HG02588 (cell line): Measurements from ENCODE around the gene BABAM1.

Source experiments
- ATAC-seq: cut with Tn5 transposase; IDR thresholded peaks from one replicate; pipeline ENCODE4 v1.9.1; 2021; ENCODE audit warnings: mild to moderate bottlenecking, moderate library complexity; ENCODE audit not compliant: unreplicated experiment

BABAM1 gene

DNA sequence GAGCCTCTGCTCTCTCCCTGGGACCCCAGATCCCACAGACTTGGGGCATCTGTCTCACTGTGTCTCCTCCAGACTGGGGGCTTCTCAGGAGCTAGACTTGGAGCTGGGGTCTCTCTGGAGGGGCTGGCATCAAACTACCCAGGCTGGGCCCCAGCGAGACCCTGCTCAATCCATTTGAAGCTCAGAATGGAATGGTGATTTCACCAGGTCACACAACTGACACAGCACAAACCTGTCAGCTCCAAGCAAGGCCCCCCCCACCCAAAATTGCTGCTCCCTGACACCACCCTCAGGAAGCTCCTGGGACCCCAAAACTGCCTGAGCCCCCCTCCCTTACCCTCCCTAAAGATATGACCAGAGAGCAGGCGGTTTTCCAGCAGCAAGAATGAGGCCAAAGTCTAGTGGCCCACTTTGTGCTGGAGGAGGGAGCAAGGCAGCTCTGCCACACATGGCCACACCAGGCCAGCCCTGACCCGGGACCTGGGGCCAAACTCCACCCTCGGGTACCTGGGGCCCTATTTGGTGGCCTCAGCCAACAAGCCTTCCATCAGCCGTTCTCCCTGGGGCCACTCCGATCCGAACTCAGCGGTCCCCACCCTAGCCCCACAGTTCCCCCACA lies 23.9 kb upstream of the BABAM1 start:
- ATAC-seq = no peak

DNA sequence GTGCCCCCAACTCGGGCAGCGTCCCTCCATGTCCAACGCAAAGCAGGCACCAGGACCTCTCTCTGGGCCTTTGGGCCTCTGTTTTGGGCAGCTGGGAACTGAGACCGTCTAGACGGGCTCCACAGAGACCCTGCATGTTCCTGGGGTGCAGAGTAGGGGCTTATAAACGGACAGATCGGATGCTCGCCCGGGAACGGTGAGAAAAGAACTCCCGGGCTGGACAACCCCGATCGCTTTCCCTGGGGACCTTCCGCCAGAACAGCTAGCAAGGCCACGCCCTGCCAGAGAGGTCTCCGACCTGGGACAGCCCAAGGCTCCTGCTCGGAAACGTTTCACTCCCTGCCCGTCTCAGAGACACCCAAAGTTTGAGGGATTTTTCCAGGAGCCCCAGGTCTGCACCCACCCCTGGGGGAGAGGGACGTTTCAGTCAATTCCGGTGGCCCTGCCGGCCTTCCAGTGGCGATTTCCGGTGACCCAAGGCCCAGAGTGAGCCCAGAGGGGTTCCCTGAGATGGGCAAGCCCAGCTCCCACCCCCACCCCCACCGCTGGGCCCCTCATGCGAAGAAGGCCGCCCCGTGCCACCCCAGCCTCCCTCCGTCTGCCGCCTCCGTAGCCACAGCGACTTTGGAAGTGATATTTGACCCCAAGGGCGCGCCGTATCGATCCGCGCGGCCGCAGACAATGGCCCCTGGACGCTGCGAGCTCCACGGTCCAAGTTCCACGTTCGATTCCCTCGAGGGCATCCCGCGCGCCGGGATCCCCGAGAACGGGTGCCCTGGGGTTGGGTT lies 23.2 kb upstream of the BABAM1 start:
- no peak for ATAC-seq

DNA sequence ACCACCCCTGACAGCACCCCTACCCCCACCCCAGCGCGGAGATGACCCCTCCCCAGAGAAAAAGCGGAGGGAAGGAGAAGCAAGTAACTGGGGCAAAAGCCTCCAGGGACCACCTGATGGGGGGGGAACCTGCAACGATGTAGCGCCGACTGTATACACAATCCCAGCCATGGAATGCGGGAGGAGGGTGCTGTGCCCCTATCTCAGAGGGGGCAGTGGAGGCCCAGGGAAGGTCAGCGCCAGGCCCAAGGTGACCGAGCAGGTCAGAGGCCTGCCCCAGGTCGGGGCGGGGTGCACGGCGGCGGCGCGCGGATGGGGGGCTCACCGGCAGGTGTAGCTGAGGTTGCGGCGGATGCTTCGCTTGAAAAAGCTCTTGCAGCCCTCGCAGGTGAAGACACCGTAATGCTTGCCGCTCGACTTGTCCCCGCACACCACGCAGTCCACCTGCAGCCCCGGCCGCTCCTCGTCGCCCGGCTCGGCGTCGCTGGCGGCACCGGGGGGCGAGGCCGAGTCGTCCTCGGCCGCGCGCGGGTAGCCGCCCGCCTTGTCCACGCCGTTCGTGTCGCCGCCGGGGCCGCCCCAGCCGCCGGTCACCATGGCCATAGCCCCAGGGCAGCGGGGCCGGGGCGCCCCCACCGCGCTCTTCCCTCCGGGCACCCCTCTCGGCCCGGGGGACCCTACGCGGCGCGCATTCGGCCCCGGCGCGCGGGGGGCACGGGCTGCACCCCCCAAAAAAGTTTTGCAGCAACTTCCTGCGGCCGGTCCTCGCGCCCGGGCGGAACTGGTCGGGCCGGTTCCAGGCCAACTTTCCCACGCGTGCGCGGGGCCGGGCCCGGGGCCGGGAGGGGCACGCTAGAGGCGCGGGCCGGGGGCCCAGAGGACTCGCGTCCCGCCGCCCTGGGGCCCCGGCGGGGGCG lies 22.4 kb upstream of the BABAM1 start:
- peak; percentile 22 for ATAC-seq

DNA sequence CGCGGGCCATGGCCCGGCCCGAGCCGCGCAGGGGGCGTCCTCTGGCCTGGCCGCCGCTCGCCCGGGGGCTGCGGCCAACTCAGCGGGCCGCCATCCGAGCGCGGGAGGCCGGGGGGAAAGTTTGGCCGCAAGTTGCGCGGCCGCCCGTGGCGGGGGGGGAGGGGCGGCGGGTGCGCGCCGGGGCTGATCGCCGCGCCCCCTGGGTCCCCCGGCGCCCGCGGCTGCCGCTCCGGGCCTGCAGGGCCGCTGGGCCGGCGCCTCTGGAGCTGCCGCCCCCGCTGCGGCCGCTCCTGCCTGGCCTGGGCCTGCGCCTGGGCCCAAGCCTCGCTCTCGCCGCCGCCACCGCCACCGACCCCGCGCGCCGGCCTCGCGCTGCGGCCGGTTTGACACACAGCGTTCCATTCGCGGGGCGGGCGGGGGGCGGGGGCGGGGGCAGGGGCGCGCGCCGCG lies 21.7 kb upstream of the BABAM1 start, which contains the start of gene NR2F6:
Gene NR2F6, minus strand, starts transcription at position 385 of the 450 bp plus-strand sequence. CDS start 699 bp downstream, outside the sequence.
- no peak for ATAC-seq

DNA sequence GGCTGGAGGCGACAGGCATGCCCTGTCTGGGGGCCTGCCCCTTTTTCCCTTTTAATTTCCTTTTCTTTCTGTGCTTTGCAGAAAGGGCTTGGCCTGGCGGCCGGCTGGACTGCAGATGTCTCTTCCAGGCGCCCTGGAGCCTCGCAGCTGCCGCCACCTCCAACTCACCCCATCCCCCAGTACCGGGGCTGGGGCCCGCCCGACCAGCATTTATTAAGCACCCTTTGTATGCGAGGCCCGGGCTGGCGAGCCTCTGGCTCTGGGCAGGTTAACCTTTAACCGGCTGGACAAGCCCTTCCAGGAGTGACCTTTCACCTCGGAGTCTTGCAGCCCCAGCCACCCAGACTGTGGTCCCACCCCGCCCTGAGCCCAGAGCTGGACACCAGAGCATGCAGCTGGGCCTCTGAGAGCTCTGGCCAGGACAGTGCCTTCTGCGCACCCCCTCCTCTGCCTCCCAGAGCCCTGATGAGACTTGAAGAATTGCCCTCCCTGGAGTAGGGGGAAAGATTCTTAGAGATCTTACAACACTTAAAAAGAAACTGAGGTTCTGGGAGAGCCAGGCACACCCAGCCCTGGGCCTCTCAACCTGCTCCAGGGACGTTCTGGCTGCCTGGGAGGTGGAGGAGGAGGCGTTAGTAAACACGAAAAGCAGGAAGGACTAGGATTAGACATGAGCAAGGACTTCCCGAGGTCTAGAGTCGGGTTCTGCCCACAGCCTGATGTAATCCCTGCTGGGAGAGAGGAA lies 20.4 kb upstream of the BABAM1 start:
- ATAC-seq = no peak

DNA sequence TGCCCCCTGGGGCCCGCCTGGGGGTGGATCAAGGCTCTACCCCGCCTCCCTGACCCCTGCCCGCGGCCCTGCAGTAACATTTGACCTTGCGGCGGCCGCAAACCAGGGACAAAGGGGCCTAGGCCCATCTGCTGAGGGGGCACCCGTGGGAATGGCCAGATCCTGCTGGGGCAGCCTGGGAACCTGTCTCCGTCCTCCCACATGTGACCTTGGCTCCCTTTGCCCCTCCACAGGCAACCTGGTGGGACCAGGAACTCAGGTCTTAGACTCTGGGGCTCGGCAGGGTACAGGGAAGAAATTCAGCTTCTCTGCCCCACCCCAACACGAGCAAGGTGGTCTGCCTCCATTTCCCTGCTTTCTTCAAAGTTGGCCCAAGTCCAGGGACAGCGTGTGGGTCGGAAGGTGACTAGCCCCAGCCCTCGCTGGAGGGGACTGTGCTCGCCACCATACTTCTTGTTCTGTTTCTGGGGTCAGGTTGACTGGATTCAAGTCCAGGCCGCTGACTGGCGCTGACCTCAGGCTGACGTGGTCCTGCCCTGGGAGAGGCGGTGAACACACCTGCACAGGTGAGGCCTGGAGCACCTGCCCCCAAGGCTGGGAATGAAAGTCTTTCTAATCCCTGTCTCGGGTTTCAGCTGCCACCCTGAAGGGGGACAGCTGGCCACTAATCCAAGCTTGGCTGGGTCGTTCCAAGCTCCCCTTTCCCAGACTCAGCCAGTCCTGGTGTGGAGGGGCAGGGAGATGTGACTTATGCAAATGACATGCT lies 19.0 kb upstream of the BABAM1 start:
- ATAC-seq = no peak

DNA sequence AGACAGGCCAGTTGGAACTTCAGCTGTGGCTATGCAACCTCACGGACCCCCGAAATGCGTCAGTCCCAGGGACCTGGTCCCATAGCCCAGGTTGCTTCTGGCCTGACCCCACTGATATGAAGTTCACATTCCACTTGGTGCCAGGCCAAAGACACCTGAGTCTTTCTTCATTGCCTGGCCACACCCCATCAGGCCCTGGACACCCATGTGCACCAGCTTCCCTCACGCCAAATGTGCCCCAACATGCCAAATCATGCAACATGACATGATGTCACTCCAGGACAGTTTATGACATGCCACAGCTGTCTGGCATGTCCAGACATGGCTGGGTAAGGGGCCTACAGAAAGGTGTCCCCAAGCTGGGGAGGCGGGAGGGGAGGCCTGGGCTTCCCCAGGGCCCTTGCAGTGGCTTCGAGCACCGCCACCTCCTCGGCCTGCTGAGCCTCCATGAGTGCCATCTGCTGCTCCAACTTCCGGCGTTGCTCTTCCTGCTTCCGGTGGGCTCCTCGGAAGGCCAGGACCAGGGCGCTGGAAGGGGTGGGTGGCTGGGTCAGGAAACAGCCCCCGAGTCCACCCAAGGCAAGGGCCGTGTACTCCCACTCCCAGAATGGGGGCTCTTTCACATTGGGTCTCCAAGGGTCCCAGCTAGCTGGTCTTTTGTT lies 17.2 kb upstream of the BABAM1 start:
- no peak for ATAC-seq

DNA sequence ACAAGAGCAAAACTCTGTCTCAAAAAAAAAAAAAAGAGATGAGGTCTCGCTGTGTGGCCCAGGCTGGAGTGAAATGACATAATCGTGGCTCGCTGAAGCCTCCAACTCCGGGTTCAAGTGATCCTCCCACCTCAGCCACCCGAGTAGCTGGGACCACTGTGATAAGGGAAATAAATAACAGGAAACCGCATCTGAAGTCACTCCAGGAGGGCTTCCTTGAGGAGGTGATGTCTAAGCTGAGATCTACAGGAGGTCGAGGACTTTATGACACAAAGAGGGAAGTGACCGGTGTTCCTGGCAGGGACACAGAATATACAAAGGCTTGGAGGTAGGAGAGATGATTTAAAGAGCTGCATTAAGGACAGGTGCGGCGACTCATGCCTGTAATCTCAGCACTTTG lies 12.6 kb upstream of the BABAM1 start:
- ATAC-seq = no peak

DNA sequence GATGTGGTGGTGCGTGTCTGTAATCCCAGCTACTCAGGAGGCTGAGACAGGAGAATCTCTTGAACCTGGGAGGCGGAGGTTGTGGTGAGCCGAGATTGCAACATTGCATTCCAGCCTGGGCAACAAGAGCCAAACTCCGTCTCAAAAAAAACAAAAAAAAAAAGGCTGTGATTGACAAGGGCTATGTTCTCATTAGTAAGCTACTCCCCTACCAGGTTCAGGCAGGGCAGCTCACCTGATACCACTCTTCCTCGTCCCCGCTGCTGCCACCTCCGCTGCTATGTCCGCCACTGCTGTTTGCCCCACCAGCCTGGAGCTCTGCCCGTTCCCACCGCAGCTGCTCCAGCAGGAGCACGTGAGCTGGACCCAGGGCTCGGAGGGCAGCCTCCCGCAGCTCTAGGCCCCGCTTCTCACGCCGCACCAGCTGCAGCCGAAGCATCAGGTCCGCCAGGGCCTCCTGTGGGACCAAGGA lies 12.1 kb upstream of the BABAM1 start:
- no peak for ATAC-seq

DNA sequence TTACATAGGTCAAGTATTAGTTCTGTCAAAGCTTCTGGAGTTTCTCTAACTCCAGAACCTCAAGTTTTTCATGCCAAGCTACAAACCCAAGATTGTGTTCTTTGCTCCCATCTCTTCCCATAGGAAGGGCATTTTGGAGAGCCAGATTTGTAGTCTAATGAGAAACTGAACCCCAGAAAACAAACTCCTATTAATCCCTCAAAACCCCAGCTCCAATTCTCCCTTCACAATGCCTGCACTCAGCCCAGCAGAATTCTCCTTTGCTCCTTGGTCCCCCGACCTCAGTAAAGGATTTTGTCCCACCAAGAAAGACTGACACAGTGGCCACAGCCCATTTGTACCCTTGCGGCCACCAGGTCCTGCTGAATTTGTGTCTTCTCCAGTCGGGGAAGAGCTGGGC lies 11.1 kb upstream of the BABAM1 start:
- no peak for ATAC-seq

DNA sequence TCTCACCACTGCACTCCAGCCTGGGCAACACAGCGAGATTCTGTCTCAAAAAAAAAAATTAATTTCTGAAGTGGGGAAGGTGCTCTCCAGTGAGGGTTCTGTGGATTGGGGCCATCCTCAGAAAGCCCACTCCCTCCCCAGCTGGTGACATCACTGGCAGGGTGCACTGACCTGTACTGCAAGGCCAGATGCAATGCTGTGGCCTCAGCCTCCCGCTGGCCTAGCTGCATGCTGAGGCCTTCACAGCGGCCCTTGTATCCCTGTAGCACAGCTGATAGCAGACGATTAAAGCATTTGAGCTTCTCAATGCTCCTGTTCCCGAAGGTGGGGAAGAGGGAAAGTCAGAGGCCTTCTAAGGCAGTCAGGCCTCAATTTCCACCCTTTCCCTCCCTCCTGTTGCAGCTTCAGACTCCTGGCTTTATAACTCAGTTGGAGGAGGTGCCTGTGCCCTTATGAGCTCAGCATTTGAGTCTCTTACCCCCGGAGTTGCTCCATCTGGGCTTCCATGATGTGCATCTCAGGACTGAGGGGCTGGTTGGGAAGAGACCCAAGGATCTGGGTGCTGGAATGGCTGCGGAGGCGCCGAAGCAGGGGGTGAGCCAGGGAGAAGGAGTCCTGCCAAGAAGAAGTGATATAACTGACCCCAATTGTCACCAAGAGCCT lies 8.0 kb upstream of the BABAM1 start:
- no peak for ATAC-seq

DNA sequence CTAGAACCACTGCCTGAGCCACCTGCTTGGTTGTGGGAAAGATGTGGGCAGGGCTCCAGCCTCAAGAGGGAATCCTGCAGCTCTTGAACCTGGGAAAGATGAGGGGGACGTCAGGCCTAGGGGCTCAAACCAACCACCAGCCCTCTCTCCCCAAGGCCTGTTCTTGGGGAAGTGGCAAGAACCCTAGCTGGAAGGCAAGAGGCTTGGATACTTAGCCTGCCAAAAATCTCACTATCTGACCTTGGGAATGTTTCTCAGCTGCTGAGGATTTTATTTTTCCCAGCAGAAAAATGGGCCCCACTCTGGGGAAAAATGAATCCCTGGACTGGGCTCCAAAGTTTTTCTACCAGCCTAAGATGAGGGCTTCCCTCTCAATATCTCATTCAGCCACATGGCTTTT lies 7.3 kb upstream of the BABAM1 start:
- no peak for ATAC-seq

DNA sequence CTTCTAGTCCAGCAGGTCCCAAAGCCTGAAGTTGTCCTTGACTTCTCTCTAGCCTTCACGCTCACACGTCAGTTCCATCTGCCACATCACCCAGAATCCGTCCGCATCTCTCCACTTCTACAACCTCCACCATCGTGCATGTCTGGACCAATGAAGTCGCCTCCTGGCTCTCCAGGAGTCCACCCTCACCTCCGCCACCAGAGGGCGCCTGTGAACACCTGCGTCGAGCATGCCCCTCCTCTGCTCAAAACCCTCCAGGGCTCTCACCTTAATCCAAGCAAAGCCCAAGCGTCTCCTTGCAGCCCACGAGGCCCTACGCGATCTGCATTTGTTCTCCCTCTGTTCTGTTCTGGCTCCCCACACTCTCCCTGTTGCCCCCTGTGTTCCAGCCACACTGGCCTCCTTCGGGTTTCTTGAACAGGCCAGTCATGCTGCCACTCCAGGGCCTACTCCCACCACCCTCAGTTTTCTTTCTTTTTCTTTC lies 6.4 kb upstream of the BABAM1 start:
- peak; percentile 75 for ATAC-seq

DNA sequence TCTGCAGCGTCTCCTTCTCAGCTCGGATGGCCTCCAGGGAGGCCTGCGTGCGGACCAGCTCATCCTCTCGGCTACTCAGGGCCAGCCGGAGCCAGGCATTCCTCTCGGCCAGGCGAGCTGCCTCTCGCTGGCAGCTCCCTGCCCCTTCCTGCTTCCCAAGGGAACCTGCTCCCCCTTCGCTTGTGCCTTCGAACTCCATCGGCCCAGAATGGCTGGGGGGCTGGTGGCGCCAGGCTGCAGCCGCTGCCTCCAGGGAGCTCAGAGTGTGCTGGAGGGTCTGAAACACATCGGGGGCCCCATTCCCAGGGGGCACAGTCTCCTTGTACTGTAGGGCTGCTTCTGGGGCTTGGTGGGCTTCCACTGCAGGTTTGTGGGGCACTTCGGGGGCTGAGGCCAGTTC lies 4.7 kb upstream of the BABAM1 start:
- ATAC-seq = no peak

DNA sequence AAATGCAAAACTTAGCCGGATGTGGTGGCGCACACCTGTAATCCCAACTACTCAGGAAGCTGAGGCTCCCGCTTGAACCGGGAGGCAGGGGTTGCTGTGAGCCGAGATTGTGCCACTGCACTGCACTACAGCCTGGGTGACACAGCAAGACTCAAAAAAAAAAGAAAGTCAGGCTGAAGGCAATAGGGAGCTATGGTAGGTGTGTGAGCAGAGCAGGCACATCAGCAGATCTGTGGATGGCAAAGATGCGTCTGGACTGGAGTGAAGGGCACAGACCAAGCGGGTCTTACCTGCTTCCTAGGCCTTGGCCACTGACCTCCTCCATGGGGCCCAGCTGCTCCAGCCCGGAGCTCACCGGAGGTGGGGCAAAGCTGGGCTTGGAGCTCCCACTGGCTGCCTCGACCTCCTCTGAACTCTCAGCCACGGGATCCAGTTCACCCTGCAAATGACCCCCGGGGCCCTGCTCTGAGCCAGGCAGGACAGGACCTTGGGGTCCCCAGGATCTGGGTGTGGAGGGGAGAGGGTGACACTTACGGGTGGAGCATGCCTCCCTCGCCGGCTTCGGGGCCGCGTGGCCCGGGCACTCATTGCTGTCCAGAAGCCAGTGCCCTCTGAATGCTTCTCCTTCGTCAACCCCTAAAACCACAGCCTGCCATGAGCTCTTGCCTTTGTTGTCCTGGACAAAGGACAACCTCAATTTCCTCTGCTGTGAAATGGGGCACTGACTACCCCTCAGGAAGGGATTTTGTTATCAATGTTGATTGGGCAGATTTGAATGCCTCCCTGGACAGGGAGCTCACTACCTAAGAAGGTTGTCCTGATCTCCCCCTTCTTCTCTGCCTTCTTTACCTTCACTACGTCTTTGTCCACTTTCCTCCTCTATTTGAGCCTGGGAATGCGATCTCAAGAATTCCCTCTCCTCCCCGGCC lies 3.3 kb upstream of the BABAM1 start:
- no peak for ATAC-seq

DNA sequence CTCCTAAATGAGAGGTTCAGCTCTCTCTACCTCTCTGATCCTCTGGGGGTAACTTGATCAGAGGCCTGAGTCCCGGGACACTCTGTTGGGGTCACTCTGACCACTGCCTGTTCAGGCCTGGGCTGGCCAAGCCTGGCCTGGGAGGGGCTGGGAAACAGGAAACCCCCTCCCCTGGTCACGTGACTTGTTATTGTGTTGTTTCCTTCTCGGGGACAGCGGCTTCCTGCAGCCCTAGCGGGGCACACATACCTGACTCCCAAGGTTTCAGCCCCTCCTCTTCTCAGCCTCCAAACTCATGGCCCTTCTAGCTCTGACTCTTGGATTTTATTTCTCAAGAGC lies 2.6 kb upstream of the BABAM1 start, which contains the start of gene USHBP1:
Gene USHBP1, minus strand, starts transcription at position 105 of the 339 bp plus-strand sequence. CDS start 446 bp downstream, outside the sequence.
- no peak for ATAC-seq

DNA sequence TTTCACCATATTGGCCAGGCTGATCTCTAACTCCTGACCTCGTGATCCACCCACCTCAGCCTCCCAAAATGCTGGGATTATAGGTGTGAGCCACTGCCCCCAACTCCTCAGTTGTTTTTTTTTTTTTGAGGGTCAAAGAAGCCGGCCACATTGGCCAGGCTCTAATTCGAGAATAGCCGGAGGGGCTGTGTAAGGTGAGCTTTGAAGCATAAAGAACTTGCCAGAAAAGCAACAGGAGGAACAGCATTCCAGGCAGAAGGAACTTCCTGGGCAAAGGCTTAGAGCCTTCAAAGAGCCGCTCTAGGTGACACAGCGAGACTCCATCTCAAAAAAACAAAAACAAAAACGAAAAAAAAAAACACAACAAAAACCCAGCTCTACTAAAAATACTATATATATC lies 1.2 kb upstream of the BABAM1 start:
- ATAC-seq = no peak

DNA sequence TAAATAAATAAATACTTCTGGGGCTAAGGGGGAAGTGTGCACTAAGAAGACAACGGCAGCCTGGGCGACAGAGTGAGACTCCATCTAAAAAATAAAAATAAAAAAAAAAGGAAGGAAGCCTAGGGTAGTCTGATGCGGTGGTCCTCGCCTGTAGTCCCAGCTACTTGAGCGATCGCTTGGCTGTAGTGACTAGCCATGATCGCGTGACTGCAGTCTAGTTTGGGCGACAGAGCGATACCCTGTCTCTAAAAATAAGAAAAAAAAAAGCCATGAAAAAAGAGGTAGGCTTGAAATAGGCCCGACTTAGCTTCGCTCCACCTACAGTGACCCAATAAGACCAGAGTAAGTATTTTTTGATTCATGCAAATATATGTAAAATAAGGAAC lies 661 bp upstream of the BABAM1 start:
- peak; percentile 15 for ATAC-seq
